K562 (cell line): Measurements from ENCODE around the gene MED15. TPM values are rescaled to one million over a fixed set of nuclear protein-coding genes. Genes with fewer than 3 reads are reported as not detected.

Experiments
- ATF4 ChIP-seq: fragments of 450-650 bp; formaldehyde crosslinking; IDR thresholded peaks from 2 replicates; pipeline ENCODE4 v1.4.0; 2022; ENCODE audit warnings: mild to moderate bottlenecking, moderate library complexity
- BDP1 ChIP-seq: IDR thresholded peaks from 3 replicates; pipeline ENCODE4 v1.6.1; 2011; ENCODE audit not compliant: insufficient read length, insufficient read depth
- CAMTA2 ChIP-seq: fragments of 250-450 bp; sonication (Bioruptor Pico); conservative IDR thresholded peaks from 2 replicates; pipeline ENCODE4 v1.5.1; 2022
- CGGBP1 ChIP-seq: fragments of 250-450 bp; sonication (Bioruptor Pico); IDR thresholded peaks from 2 replicates; pipeline ENCODE4 v1.9.0; 2021; ENCODE audit warnings: mild to moderate bottlenecking
- DACH1 ChIP-seq: fragments of 450-650 bp; IDR thresholded peaks from 2 replicates; pipeline ENCODE4 v1.6.1; 2018; ENCODE audit not compliant: partially characterized antibody
- FIP1L1 ChIP-seq: fragments of 200-400 bp; formaldehyde crosslinking; IDR thresholded peaks from 2 replicates; pipeline ENCODE4 v1.6.1; 2018; ENCODE audit warnings: mild to moderate bottlenecking, low read depth, low read length; ENCODE audit not compliant: poor library complexity, severe bottlenecking
- GABPA ChIP-seq: fragments of 200-800 bp; sonication (Bioruptor generic); conservative IDR thresholded peaks from 2 replicates; pipeline ENCODE4 v1.6.1; 2016; ENCODE audit warnings: low read depth, missing genetic modification characterization, missing compliant biosample characterization
- GATAD2A ChIP-seq: fragments of 450-650 bp; IDR thresholded peaks from 2 replicates; pipeline ENCODE4 v1.6.1; 2017
- HLTF ChIP-seq: fragments of 450-650 bp; IDR thresholded peaks from 2 replicates; pipeline ENCODE4 v1.6.1; 2016
- PHB ChIP-seq: fragments of 250-450 bp; sonication (Bioruptor Pico); IDR thresholded peaks from 2 replicates; pipeline ENCODE4 v1.5.0; 2021
- PRPF4 ChIP-seq: fragments of 200-400 bp; formaldehyde crosslinking; IDR thresholded peaks from one replicate; pipeline ENCODE4 v1.6.1; 2017; ENCODE audit warnings: low read length, low read depth, mild to moderate bottlenecking; ENCODE audit not compliant: insufficient read depth, poor library complexity, severe bottlenecking
- SMC3 ChIP-seq: conservative IDR thresholded peaks from 2 replicates; pipeline ENCODE4 v1.6.1; 2011; ENCODE audit warnings: low read depth, low read length, improper control_type of control experiment; ENCODE audit not compliant: insufficient read depth
- SNAPC5 ChIP-seq: fragments of 250-450 bp; sonication (Bioruptor Pico); IDR thresholded peaks from 2 replicates; pipeline ENCODE4 v1.8.0; 2021; ENCODE audit warnings: moderate library complexity, mild to moderate bottlenecking, inconsistent platforms
- SRF ChIP-seq, 2 experiments: fragments of 250-450, 450-650 bp in 1 of 2; sonication (Bioruptor Pico) in 1 of 2; sonication (generic) in 1 of 2; formaldehyde crosslinking; IDR thresholded peaks; 2 replicates each; pipeline versions ENCODE4 v1.5.0 to v1.5.1; 2020 to 2022; ENCODE audit warnings: mild to moderate bottlenecking in 1 of 2, missing genetic modification reagents in 1 of 2
- THAP12 ChIP-seq: fragments of 250-450 bp; sonication (Bioruptor Pico); IDR thresholded peaks from 2 replicates; pipeline ENCODE4 v1.9.0; 2021; ENCODE audit warnings: mild to moderate bottlenecking, inconsistent platforms
- ZNF324 ChIP-seq: fragments of 250-450 bp; sonication (Bioruptor Pico); IDR thresholded peaks from 2 replicates; pipeline ENCODE4 v1.4.0; 2020; ENCODE audit warnings: mild to moderate bottlenecking
- polyA plus RNA-seq, 8 experiments: library from polyadenylated mRNA; depleted of rRNA in 4 of 8; stranded (reverse) in 5 of 8; unstranded in 3 of 8; fragments of >200 nt; fragmentation: Nextera tagmentation in 2 of 8; fragmentation: Illumina TruSeq in 1 of 8; extraction: Ambion mirVana in 2 of 8; extraction: Trizol in 1 of 8; gene quantifications; 2 replicates each; pipeline versions ENCODE4 v1.2.1 to v1.2.3, GENCODE V29; 2011 to 2014; ENCODE audit warnings: inconsistent platforms in 1 of 8, missing spikeins in 1 of 8
- total RNA-seq, 7 experiments: library from RNA; depleted of rRNA in 6 of 7; stranded (reverse); fragments of >200 nt in 6 of 7; fragmentation: Illumina TruSeq in 2 of 7; extraction: Trizol in 2 of 7; gene quantifications; 2 replicates each; pipeline versions ENCODE4 v1.2.1 to v1.2.3, GENCODE V29; 2011 to 2021; ENCODE audit warnings: low replicate concordance in 1 of 7
- TF ChIP-seq, protein P1 (sequence below): sonication (generic); formaldehyde crosslinking; IDR thresholded peaks from 2 replicates; pipeline ENCODE4 v1.8.1; 2023; ENCODE audit warnings: missing genetic modification reagents, mild to moderate bottlenecking, borderline replicate concordance

Gene MED15
- total and polyA plus RNA-seq, 9 of the 15 experiments (the other 6 are each of a cell fraction or from before 2014, with no cell fraction given), result 4.0 to 271 (median 60.1) TPM

- TF ChIP-seq CAMTA2 (CRISPR knock-in tag), result no peak
- peak; percentile 59 to 86; a peak in 3 of 4 replicates for TF ChIP-seq SRF (CRISPR knock-in tag; IDR thresholded peaks at IDR 0.05)
- TF ChIP-seq PRPF4, result no peak
- TF ChIP-seq PHB (CRISPR knock-in tag), result peak; percentile 85
- TF ChIP-seq GABPA (tag), result no peak
- peak; percentile 74 for TF ChIP-seq SNAPC5 (CRISPR knock-in tag)
- no peak for TF ChIP-seq FIP1L1
- no peak for TF ChIP-seq SMC3
- TF ChIP-seq CGGBP1 (CRISPR knock-in tag), result 0 out of 2 replicates have a peak, but pooled peaks have one; percentile 35
- TF ChIP-seq ATF4 (CRISPR knock-in tag), result peak; percentile 90
- TF ChIP-seq ZNF324 (CRISPR knock-in tag), result peak; percentile 88
- no peak for TF ChIP-seq DACH1
- TF ChIP-seq THAP12, result no peak
- no peak for TF ChIP-seq HLTF
- TF ChIP-seq, protein P1, sequence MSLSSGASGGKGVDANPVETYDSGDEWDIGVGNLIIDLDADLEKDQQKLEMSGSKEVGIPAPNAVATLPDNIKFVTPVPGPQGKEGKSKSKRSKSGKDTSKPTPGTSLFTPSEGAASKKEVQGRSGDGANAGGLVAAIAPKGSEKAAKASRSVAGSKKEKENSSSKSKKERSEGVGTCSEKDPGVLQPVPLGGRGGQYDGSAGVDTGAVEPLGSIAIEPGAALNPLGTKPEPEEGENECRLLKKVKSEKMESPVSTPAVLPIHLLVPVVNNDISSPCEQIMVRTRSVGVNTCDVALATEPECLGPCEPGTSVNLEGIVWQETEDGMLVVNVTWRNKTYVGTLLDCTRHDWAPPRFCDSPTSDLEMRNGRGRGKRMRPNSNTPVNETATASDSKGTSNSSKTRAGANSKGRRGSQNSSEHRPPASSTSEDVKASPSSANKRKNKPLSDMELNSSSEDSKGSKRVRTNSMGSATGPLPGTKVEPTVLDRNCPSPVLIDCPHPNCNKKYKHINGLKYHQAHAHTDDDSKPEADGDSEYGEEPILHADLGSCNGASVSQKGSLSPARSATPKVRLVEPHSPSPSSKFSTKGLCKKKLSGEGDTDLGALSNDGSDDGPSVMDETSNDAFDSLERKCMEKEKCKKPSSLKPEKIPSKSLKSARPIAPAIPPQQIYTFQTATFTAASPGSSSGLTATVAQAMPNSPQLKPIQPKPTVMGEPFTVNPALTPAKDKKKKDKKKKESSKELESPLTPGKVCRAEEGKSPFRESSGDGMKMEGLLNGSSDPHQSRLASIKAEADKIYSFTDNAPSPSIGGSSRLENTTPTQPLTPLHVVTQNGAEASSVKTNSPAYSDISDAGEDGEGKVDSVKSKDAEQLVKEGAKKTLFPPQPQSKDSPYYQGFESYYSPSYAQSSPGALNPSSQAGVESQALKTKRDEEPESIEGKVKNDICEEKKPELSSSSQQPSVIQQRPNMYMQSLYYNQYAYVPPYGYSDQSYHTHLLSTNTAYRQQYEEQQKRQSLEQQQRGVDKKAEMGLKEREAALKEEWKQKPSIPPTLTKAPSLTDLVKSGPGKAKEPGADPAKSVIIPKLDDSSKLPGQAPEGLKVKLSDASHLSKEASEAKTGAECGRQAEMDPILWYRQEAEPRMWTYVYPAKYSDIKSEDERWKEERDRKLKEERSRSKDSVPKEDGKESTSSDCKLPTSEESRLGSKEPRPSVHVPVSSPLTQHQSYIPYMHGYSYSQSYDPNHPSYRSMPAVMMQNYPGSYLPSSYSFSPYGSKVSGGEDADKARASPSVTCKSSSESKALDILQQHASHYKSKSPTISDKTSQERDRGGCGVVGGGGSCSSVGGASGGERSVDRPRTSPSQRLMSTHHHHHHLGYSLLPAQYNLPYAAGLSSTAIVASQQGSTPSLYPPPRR, result no peak
- no peak for TF ChIP-seq BDP1
- no peak for TF ChIP-seq GATAD2A
Measured at GRCh38 chr22:20545681-20546521, 38.5 kb downstream of the MED15 start (continued).
